ENCODE results near the gene SRGAP1. TPM values are rescaled to one million over a fixed set of nuclear protein-coding genes. Genes with fewer than 3 reads are reported as not detected.
"Not testable (repeated sequence)": the region's sequence is repeated elsewhere in the genome, so short reads cannot be mapped to it uniquely, and the experiment has no call there.

SRGAP1 gene
- polyA plus RNA-seq, 3 donors from 2014 or later: 0.02 TPM; not detected in 2

GRCh38 chr12:64189530-64189929 lies 345.0 kb downstream of the SRGAP1 start:
- Mint-ChIP-seq H3K9me3 (no peaks in the 10 kb centered on the region), H3K4me1 (peaks cover 0 to 6% of the 10 kb centered on the region in 2 donors), H3K4me3 (no peak overlapping the region), H3K36me3 (peaks cover 9 to 34% (median 29%) of the 10 kb centered on the region in 3 donors), H3K27ac (peak overlapping the region in 1 of 6 donors; percentile 10), H3K27me3 (ENCODE audit: low read depth in 3 of 3) (peaks cover 0 to 3% (median 0%) of the 10 kb centered on the region in 3 donors)
- no peak for DNase-seq

DNA sequence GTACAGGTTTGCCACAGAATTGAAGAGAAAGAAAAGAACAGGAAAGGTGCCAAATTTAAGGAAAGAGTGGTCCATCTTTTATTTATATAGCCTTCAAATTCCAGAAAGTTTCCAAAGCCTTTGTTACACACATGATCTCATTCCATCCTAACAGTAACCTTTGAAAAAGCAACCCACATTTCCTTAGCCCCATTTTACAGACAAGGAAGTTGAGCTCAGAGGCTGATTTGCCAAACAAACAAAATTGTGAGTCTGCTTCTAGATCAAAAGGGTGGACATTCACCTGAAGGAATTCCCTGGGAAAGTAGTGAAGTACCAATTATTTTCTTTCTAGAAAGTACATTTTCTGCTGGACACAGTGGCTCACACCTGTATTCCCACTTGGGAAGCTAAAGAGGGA lies 345.6 kb downstream of the SRGAP1 start:
- peaks cover 0 to 6% of the 10 kb centered on the region in 2 donors for H3K4me1 Mint-ChIP-seq
- peaks cover 12 to 36% (median 33%) of the 10 kb centered on the region in 3 donors for H3K36me3 Mint-ChIP-seq
- H3K27me3 Mint-ChIP-seq (ENCODE audit: low read depth in 3 of 3): peaks cover 0 to 3% (median 0%) of the 10 kb centered on the region in 3 donors
- DNase-seq: no peak
- H3K9me3 Mint-ChIP-seq: no peaks in the 10 kb centered on the region
- H3K4me3 Mint-ChIP-seq: no peak overlapping the region
- no peak overlapping the region for H3K27ac Mint-ChIP-seq

DNA sequence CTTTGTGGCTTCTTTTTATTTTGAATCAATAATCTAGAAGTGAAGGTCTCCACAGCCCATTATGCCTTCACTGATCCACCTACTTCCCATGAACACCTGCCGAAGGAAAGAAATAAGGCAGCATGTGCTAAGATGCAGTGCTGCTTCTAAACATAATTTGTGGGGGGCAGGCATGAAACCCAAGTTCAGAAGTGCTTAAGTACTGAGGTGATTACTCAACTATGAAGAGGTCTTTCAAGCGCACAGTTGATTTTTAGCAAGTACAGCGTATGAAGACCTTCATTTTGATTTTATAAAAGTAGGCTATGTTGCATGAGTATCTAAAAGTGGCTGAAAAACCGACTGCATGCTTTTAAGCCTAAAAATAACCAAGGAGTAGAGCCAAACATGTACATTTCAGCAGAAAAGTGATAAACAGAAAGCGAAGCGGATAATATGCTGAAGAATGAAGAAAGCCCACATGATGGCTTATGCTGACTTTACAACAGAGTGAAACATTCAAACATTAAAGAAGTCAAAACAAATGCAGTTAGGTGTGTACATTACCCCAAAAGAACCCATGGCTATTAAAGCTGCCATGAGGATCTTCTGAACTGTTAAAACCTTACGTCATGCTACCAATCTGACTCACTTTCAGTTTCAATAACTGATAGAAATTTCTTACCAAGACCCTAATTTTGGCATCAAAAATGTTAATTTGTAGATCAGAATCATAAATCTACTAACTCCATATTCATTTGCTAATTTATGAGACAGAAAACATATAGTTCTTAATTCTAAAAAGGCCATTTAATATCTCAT lies 348.3 kb downstream of the SRGAP1 start:
- Mint-ChIP-seq H3K27me3 (ENCODE audit: low read depth in 3 of 3) (no peaks in the 10 kb centered on the region), H3K4me1 (peaks cover 0 to 6% of the 10 kb centered on the region in 2 donors), H3K27ac (no peak overlapping the region), H3K36me3 (peaks cover 14 to 36% (median 34%) of the 10 kb centered on the region in 3 donors), H3K9me3 (no peaks in the 10 kb centered on the region), H3K4me3 (no peak overlapping the region)
- DNase-seq: no peak

- peaks cover 0 to 6% of the 10 kb centered on the region in 2 donors for H3K4me1 Mint-ChIP-seq
- H3K27me3 Mint-ChIP-seq (ENCODE audit: low read depth in 3 of 3): no peaks in the 10 kb centered on the region
- no peak overlapping the region for H3K27ac Mint-ChIP-seq
- H3K36me3 Mint-ChIP-seq: peaks cover 14 to 34% (median 34%) of the 10 kb centered on the region in 3 donors
- no peaks in the 10 kb centered on the region for H3K9me3 Mint-ChIP-seq
- no peak overlapping the region for H3K4me3 Mint-ChIP-seq
- DNase-seq: no peak
Measured at GRCh38 chr12:64193931-64194330, 349.4 kb downstream of the SRGAP1 start.

DNA sequence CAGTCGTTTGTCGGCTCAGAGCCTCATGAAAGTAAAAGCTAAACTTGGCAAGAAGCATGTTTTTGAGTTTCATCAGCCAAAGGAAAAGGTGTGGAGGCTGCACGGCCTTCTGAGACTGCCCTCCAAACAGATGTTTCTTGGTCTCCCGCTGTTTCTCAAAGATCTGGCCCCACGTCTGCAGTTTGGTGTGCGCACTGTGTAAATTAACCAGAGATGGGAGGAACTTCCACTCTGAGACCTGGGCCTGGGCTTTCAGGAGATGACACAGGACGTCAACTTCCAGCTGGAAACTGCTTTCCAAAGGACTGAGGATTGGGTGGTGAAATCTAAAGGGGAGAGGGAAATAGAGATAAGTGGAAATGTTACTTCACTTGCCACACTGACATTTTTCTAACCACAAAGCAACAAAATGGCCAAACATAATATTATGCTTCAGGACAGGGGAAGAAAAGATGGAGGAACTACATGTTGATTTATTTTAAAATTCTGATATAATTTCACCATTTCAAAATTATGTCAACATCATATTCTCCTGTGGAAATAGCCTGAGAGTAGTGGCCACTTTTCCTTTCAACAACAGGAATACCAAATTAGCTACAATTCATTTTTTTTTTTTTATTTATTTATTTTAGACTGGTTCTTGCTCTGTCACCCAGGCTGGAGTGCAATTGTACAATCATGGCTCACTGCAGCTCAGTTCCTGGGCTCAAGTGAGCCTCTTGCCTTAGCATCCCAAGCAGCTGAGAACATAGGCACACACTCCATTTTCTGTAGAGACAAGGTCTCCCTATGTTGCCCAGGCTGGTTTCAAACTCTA lies 350.0 kb downstream of the SRGAP1 start:
- H3K27ac Mint-ChIP-seq: peak overlapping the region in 1 of 6 donors; percentile 2
- DNase-seq: no peak
- peaks cover 0 to 6% of the 10 kb centered on the region in 2 donors for H3K4me1 Mint-ChIP-seq
- no peaks in the 10 kb centered on the region for H3K27me3 Mint-ChIP-seq (ENCODE audit: low read depth in 3 of 3)
- no peaks in the 10 kb centered on the region for H3K9me3 Mint-ChIP-seq
- H3K36me3 Mint-ChIP-seq: peaks cover 14 to 34% (median 31%) of the 10 kb centered on the region in 3 donors
- H3K4me3 Mint-ChIP-seq: no peak overlapping the region

GRCh38 chr12:64195841-64196240 lies 351.3 kb downstream of the SRGAP1 start:
- not testable (repeated sequence) for H3K4me3 Mint-ChIP-seq; H3K9me3 Mint-ChIP-seq; DNase-seq; H3K27ac Mint-ChIP-seq; H3K4me1 Mint-ChIP-seq; H3K27me3 Mint-ChIP-seq (ENCODE audit: low read depth in 3 of 3)
- H3K36me3 Mint-ChIP-seq: peaks cover 14 to 34% (median 27%) of the 10 kb centered on the region in 3 donors

GRCh38 chr12:64203036-64203435 lies 358.5 kb downstream of the SRGAP1 start:
- Mint-ChIP-seq H3K9me3 (no peaks in the 10 kb centered on the region), H3K4me3 (no peak overlapping the region), H3K27ac (no peak overlapping the region), H3K36me3 (peaks cover 4 to 26% (median 13%) of the 10 kb centered on the region in 3 donors), H3K4me1 (no peaks in the 10 kb centered on the region), H3K27me3 (ENCODE audit: low read depth in 3 of 3) (no peaks in the 10 kb centered on the region)
- DNase-seq: no peak

GRCh38 chr12:64203775-64204174 lies 359.3 kb downstream of the SRGAP1 start:
- H3K27me3 Mint-ChIP-seq (ENCODE audit: low read depth in 3 of 3): no peaks in the 10 kb centered on the region
- DNase-seq: no peak
- H3K4me3 Mint-ChIP-seq: no peak overlapping the region

DNA sequence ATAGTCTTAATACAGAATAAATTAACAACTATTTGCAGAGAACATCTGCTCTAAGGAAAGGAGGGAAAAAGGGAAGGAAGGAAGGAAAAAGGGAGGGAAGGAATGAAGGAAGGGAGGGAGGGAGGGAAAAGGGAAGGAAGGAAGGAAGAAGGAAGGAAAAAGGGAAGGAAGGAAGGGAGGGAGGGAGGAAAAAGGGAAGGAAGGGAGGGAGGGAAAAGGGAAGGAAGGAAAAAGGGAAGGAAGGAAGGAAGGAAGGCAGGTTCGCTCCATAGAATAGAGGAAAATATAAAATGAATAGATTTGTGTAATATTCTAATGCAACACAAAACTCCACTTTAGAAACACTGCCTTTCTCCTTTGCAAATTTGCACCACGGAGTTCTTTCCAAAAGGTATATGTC lies 361.0 kb downstream of the SRGAP1 start:
- Mint-ChIP-seq H3K36me3 (peaks cover 8 to 26% (median 15%) of the 10 kb centered on the region in 3 donors), H3K4me3 (no peak overlapping the region), H3K9me3 (no peaks in the 10 kb centered on the region), H3K27ac (no peak overlapping the region), H3K4me1 (no peaks in the 10 kb centered on the region), H3K27me3 (ENCODE audit: low read depth in 3 of 3) (no peaks in the 10 kb centered on the region)
- DNase-seq: no peak

More at GRCh38 chr12:64203775-64204174, 359.3 kb downstream of the SRGAP1 start:
- no peaks in the 10 kb centered on the region for H3K9me3 Mint-ChIP-seq
- H3K36me3 Mint-ChIP-seq: peaks cover 8 to 26% (median 15%) of the 10 kb centered on the region in 3 donors
- no peak overlapping the region for H3K27ac Mint-ChIP-seq
- H3K4me1 Mint-ChIP-seq: no peaks in the 10 kb centered on the region

- H3K27me3 Mint-ChIP-seq (ENCODE audit: low read depth in 3 of 3): no peaks in the 10 kb centered on the region
- H3K4me3 Mint-ChIP-seq: no peak overlapping the region
- no peaks in the 10 kb centered on the region for H3K9me3 Mint-ChIP-seq
- no peak overlapping the region for H3K27ac Mint-ChIP-seq
- no peaks in the 10 kb centered on the region for H3K4me1 Mint-ChIP-seq
- no peak for DNase-seq
- H3K36me3 Mint-ChIP-seq: peaks cover 12 to 34% (median 18%) of the 10 kb centered on the region in 3 donors
Measured at GRCh38 chr12:64207453-64207852, 363.0 kb downstream of the SRGAP1 start.

Other genes with a start within 250 kb of the SRGAP1 start
- gene DPY19L2, start 176.2 kb upstream of the SRGAP1 start, polyA plus RNA-seq: not detected
- 10 to 100 TPM; 10.9 to 17.4 (median 17.3) TPM for gene RXYLT1, start 64.8 kb upstream of the SRGAP1 start, polyA plus RNA-seq

Measured in immature natural killer cell (primary cell).